GM18520 (cell line): ENCODE results near the gene SPATA31E1.

Experiments used
- ATAC-seq: cut with Tn5 transposase; IDR thresholded peaks from one replicate; pipeline ENCODE4 v1.9.1; 2021; ENCODE audit not compliant: unreplicated experiment

Gene SPATA31E1

GRCh38 chr9:87862536-87863268 is 20.0 kb upstream of the SPATA31E1 start:
- no peak for ATAC-seq

DNA sequence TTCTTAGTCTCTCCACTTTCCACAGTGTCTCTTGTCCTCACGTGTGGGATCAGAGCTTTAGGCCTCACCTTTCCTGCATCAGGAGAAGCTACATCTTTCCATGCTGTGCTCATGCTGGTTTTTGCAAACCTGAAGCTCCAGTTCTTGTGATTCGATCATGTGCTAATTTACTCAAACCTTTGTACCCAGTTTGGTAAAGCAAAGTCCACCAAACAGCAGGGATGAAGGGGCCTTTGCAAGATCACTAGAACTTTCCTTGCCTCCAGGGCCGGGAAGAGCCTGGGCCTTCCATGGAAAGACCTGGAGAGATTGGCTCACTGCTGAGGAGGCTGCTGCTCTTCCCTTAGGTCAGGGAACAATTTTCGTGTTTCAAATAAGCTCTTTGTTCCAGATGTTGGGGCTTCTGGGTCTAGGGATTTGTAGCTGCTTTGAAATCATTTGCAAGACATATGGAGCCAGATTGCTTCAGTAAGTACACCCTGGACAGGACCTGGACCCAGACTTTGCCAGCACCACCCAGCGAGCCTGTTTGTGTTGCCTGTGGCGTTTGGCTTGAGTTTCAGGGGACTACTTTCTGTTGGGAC is 18.7 kb upstream of the SPATA31E1 start:
- no peak for ATAC-seq

GRCh38 chr9:87864915-87865314 is 17.8 kb upstream of the SPATA31E1 start:
- ATAC-seq, result no peak

GRCh38 chr9:87865626-87866025 is 17.1 kb upstream of the SPATA31E1 start:
- ATAC-seq, result no peak

- ATAC-seq, result no peak
These were observed 15.3 kb upstream of the SPATA31E1 start for GRCh38 chr9:87867391-87867790.

DNA sequence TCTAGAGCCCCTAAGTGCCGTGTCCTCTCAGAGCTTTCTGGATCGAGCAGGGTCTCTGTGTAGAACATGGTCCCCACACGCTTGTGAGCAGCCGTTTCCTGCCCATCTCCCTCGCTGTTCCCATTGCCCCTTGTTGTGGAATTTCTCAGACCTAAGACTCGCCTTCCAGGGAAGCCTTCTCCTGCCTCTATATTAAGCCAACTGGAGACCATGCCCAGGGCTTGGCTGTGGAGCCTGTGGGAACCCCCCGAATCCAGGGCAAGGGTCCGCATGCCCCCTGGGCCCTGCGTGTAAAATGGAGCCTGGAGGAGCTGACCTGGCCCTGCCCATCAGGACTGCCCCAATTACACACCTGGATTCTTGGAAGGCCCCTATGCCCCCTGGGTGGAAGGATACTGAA is 14.5 kb upstream of the SPATA31E1 start:
- no peak for ATAC-seq

DNA sequence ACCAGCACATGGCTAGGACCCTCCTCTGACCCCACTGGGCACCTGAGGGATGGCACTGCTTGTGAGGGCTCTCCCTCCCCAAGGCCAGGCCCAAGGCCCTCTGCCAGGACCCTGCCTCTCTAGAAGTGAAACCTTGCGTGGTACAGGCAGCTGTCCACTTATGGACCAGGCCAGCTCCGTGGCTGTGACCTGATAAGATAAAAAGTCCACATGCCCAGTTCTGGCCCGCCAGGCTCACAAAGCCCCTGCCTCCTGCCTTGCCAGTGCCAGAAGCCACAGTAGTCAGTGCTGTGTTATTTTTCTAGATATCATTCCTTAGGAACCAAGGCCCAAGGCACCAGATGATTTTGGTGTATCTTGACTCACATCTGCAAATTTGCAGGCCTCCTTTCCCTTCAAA is 14.0 kb upstream of the SPATA31E1 start:
- no peak for ATAC-seq

DNA sequence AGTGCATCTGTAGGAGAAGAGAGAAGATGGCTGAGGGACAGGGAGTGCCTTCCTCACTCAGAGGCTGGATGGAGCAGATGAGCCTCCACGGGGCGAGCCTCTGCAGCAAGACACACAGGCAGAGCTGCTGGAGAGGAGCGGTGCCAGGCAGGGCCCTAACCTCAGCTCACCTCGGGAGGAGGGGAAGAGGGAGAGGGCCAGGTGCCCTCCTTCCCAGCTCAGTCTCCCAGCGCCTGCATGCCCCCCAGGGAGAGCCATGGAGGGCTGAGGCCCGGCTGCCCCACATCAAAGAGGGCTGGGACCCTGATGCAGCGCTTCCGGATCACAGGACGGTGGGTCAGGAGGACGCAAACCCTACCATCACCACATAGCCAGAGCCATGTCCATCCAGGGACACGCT is 13.6 kb upstream of the SPATA31E1 start:
- ATAC-seq, result no peak

GRCh38 chr9:87871425-87872078 is 11.1 kb upstream of the SPATA31E1 start:
- ATAC-seq, result no peak

GRCh38 chr9:87872079-87872624 is 10.5 kb upstream of the SPATA31E1 start:
- ATAC-seq, result no peak

- ATAC-seq, result no peak
These were observed 8.9 kb upstream of the SPATA31E1 start for GRCh38 chr9:87873607-87874303.

- ATAC-seq, result no peak
These were observed 8.4 kb upstream of the SPATA31E1 start for GRCh38 chr9:87874304-87874623.

DNA sequence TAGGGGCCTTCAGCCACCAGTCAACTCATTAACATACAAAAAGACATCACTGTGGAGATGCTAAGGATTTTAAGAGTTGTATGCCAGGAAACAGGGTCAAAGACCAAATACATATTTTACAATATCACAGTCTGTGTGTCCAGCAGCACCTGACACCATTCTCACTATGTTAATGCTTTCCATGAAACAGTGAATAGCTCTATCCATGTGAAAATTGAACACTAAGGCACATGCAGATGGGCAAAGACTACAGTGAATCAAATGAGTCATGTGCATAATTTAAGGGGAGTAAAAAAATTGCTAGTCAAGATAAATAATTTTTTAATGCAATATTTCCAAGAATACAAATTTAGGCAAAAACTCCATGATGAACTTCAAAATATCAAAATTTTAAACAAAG is 7.6 kb upstream of the SPATA31E1 start:
- no peak for ATAC-seq

DNA sequence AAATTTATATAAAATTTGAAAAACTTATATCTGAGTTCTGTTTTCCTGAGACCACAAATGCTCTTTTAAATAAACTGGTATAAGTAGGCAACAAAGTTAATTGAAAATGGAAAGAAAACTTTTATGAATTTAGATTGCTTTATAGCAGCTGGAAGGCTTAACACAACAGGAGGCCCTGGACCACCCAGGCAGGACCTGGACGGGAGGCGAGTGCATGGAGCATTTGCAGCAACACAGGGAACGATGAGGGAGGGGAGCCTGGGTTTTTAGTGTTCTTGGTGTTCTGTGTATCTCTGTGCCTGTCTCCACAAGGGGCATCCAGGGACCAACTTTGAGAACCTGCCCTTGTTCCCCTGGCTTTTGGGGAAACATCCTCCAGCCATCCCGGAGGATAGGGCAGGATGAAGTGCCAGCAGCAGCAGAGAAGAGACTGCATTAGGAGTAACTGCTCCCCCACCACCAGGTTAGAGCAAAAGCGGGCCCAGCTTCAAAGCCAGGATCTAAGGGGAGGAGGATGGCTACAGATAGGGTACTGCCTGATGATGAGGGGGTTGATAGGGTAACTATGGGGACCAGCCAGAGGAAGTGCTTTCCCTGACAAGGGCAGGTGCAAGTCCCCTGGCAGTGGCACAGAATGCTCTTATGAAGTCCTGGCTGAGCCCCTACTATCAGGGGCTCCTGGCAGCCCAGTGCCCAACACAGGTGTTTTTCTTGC is 6.7 kb upstream of the SPATA31E1 start:
- ATAC-seq, result no peak

DNA sequence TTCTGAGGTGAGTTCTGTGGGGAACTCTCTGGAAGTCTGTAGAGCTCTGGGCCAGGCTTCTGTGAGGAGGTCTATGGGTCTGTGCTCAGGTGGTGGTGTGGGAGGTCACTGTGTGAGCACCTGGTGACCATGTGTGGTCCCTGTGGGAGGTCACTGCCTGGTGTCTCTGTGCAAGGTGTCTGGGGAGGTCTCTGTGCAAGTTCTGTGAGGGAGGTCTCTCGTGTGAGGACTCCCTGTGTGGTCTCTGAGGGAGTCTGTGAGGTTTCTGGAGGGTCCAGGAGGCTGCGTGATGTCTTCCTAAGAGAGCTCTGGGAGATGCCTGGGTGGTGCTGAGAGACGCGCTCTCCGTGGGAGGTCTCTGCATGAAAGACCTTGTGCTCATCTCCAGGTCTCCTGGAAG is 6.0 kb upstream of the SPATA31E1 start:
- no peak for ATAC-seq

DNA sequence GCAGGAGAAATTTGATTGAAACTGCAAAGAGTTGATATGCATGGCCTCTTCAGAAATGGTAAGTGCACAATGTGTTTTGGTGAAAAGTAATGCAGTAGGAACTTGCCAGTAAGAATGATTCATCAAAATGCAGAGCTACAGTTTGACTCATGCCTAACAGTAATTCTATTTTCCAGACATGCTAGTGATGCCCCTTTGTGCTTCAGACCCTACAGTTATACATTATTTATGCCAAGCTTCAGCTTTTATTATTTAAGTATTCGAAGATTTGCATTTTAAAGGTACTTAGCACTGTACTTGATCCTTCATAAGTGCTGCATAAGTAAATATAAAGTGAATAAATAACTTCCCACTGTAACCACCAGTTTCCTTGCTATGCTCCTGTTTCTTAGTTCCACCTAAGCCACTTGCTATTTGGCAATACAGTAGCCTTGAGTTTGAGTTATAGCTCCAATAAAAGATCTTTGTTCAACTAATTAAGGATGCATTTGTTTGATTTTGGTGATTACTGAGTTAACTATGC is 3.6 kb upstream of the SPATA31E1 start:
- no peak for ATAC-seq

- no peak for ATAC-seq
These were observed 2.6 kb upstream of the SPATA31E1 start for GRCh38 chr9:87880116-87880515.

DNA sequence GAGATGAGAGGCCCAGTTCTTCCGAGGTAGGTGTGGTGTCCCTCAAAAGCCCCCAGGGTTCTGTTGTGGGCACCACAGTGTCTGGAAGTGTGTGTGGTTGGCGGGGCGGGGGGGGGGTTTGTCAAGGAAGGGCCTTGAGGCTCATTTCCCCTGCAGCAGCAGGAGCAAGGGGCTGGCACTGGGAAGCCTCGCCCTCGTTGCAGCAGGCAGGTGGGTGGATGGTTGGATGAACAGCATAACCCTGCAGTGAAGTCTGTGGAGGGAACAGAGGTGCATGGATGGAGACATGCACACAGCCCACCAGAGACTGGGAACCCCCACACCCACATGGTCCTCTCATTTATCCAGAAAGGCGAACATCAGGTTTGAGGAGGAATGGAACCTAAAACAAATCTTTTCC is 2.0 kb upstream of the SPATA31E1 start:
- ATAC-seq, result no peak

- no peak for ATAC-seq
These were observed 597 bp downstream of the SPATA31E1 start for GRCh38 chr9:87883274-87883673.

DNA sequence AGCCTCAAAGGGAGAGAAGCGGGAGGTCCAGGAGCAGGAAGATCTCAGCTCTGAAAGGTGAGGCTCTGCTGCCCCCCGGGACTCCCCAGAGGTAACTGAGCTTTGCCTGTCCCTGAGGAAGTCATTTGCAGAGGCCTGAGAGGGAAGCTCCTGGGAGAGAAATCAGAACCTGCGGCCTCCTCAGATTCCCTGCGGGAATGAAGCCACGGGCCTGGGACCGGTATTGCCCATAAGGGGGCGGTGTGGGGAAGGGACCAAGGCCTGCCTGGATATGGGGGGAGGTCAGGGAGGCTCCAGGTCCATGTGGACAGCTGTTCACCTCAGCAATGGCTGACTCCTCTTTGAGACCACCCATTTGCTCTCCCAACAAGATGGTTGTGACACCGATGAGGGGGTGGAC is 1.3 kb downstream of the SPATA31E1 start:
- ATAC-seq, result no peak
